ENCODE results near the gene MALL.
"Not testable (repeated sequence)": the region's sequence is repeated elsewhere in the genome, so short reads cannot be mapped to it uniquely, and the experiment has no call there.

Gene MALL

GRCh38 chr2:110054521-110055407 is 60.9 kb downstream of the MALL start:
- not testable (repeated sequence) for DNase-seq

- DNase-seq: not testable (repeated sequence)
Observed at GRCh38 chr2:110053688-110054087, 61.9 kb downstream of the MALL start.

- DNase-seq: not testable (repeated sequence)
Observed at GRCh38 chr2:110052166-110052565, 63.5 kb downstream of the MALL start.

- DNase-seq: not testable (repeated sequence)
Observed at GRCh38 chr2:110050222-110050621, 65.4 kb downstream of the MALL start.

- not testable (repeated sequence) for DNase-seq
Observed at GRCh38 chr2:110049769-110050168, 65.9 kb downstream of the MALL start.

GRCh38 chr2:110048255-110049197 is 67.1 kb downstream of the MALL start:
- not testable (repeated sequence) for DNase-seq

- not testable (repeated sequence) for DNase-seq
Observed at GRCh38 chr2:110047225-110047624, 68.4 kb downstream of the MALL start.

- not testable (repeated sequence) for DNase-seq
Observed at GRCh38 chr2:110041941-110042660, 73.5 kb downstream of the MALL start.

- DNase-seq: not testable (repeated sequence)
Observed at GRCh38 chr2:110037336-110037735, 78.3 kb downstream of the MALL start.

- not testable (repeated sequence) for DNase-seq
Observed at GRCh38 chr2:110035384-110035783, 80.2 kb downstream of the MALL start.

- DNase-seq: not testable (repeated sequence)
Observed at GRCh38 chr2:110034935-110035334, 80.7 kb downstream of the MALL start.
